Natural killer cell (primary cell): Measurements from ENCODE around the gene EPHB2. TPM values are rescaled to one million over a fixed set of nuclear protein-coding genes. Genes with fewer than 3 reads are reported as not detected.

ENCODE experiments used
- ATAC-seq, 3 donors: fragments of 150-1000 bp in 2 of 3; fragments of 200-7000 bp in 1 of 3; cut with Tn5 transposase; 1 replicate in 1 of 3; 2 replicates in 2 of 3; pipeline ENCODE4 v1.10.0; 2021; ENCODE audit warnings: mild to moderate bottlenecking in 2 of 3, moderate library complexity in 2 of 3
- DNase-seq, 2 donors: peaks; one replicate each; pipeline versions ENCODE4 v3.0.0 to v3.0.0-alpha.2; 2013 to 2021; ENCODE audit warnings: mixed read lengths in 1 of 2
- H3K27ac ChIP-seq: one replicate; pipeline ENCODE4 v1.5.1; 2013; ENCODE audit warnings: mild to moderate bottlenecking, low read length
- H3K27me3 ChIP-seq: one replicate; pipeline ENCODE4 v1.6.1; 2013; ENCODE audit warnings: low read length; ENCODE audit not compliant: control insufficient read depth, insufficient read depth
- H3K36me3 ChIP-seq: one replicate; pipeline ENCODE4 v1.6.1; 2013; ENCODE audit warnings: low read length; ENCODE audit not compliant: control insufficient read depth, insufficient read depth
- H3K4me1 ChIP-seq: one replicate; pipeline ENCODE4 v1.6.1; 2013; ENCODE audit warnings: low read length; ENCODE audit not compliant: control insufficient read depth, insufficient read depth
- H3K4me3 ChIP-seq: one replicate; pipeline ENCODE4 v1.5.1; 2013; ENCODE audit warnings: low read length
- H3K9me3 ChIP-seq: one replicate; pipeline ENCODE4 v1.6.1; 2013; ENCODE audit warnings: low read length; ENCODE audit not compliant: control insufficient read depth, insufficient read depth
- H3K27ac Mint-ChIP-seq, 2 donors: one replicate each; pipeline ENCODE4 v1.8.0; 2022; ENCODE audit warnings: mild to moderate bottlenecking in 2 of 2, mixed read lengths in 2 of 2, moderate library complexity in 1 of 2
- H3K27me3 Mint-ChIP-seq, 2 donors: one replicate each; pipeline ENCODE4 v1.8.0; 2022; ENCODE audit warnings: low read depth in 2 of 2, mixed read lengths in 2 of 2
- H3K36me3 Mint-ChIP-seq: one replicate; pipeline ENCODE4 v1.8.0; 2022; ENCODE audit warnings: mixed read lengths
- H3K4me1 Mint-ChIP-seq, 2 donors: one replicate each; pipeline ENCODE4 v1.8.0; 2022; ENCODE audit warnings: mixed read lengths in 2 of 2
- H3K4me3 Mint-ChIP-seq: one replicate; pipeline ENCODE4 v1.8.0; 2022; ENCODE audit warnings: mild to moderate bottlenecking, moderate library complexity, mixed read lengths
- H3K9me3 Mint-ChIP-seq, 2 donors: one replicate each; pipeline ENCODE4 v1.8.0; 2022; ENCODE audit warnings: mixed read lengths in 2 of 2
- WGBS: methylation state at CpG from one replicate; pipeline ENCODE4 v1.1.7; 2013; ENCODE audit warnings: missing lambda C conversion rate; ENCODE audit not compliant: insufficient coverage; 5-methylcytosine and 5-hydroxymethylcytosine counted together
- intact Hi-C: fragments of 100-400 bp; cut with micrococcal nuclease; formaldehyde crosslinking; loops from one replicate; pipeline ENCODE4 v1.14.2; 2022
- total RNA-seq, 4 donors: library from RNA; stranded (reverse); fragments of 120-200 nt in 1 of 4; gene quantifications; one replicate each; pipeline versions ENCODE4 v1.2.3 to v1.2.4, GENCODE V29; 2013 to 2022
- TF ChIP-seq, protein P1 (sequence below): fragments of 200-600 bp; IDR thresholded peaks from one replicate; pipeline ENCODE4 v1.8.0; 2022; ENCODE audit warnings: antibody characterized with exemption

The EPHB2 gene
- total RNA-seq, 3 donors from 2014 or later (not counting 1 experiment from before 2014, with no cell fraction given), result 0.14 to 0.23 TPM; not detected in 1

DNA sequence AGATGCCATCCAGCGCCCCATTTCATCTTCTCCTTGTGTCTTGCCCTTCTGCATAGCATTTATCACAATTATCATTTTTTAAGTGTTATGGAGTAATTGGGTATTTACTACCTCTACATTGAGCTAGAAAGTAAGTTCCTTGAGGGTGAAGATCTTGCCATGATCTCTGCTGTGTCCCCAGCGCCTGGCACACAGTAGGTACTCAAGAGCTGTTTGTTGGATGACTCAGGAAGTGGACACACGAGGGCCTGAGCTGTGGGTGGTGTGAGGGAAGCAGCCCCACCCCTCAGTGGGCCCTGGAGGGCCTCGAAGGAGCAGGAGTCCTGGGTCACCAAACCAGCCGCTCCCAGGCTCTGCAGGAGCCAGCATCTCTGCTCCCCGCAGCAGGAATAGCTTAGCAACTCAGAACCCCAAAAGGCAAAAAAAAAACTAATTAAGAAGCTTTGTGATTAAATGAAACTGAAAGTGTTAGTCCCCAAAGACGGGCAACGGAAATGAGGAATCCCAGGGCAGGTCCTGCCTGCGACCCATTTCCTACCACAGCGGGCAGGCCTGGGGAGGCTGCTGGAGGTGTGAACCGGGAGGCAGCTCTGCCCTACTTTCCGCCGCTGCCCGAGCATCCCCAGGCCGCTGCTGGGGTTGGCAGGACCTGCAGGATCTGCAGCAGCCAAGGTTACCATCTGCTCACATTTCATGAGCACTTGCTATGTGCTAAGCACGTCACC lies 174.3 kb downstream of the EPHB2 start:
- TF ChIP-seq, protein P1, sequence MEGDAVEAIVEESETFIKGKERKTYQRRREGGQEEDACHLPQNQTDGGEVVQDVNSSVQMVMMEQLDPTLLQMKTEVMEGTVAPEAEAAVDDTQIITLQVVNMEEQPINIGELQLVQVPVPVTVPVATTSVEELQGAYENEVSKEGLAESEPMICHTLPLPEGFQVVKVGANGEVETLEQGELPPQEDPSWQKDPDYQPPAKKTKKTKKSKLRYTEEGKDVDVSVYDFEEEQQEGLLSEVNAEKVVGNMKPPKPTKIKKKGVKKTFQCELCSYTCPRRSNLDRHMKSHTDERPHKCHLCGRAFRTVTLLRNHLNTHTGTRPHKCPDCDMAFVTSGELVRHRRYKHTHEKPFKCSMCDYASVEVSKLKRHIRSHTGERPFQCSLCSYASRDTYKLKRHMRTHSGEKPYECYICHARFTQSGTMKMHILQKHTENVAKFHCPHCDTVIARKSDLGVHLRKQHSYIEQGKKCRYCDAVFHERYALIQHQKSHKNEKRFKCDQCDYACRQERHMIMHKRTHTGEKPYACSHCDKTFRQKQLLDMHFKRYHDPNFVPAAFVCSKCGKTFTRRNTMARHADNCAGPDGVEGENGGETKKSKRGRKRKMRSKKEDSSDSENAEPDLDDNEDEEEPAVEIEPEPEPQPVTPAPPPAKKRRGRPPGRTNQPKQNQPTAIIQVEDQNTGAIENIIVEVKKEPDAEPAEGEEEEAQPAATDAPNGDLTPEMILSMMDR, result no peak
- Mint-ChIP-seq H3K4me3 (peak overlapping the region; percentile 87), H3K27me3 (peaks cover 0 to 4% of the 10 kb centered on the region in 2 donors), H3K27ac (peak overlapping the region; percentile 81 to 85), H3K9me3 (no peaks in the 10 kb centered on the region), H3K36me3 (no peaks in the 10 kb centered on the region), H3K4me1 (peaks cover 23 to 46% of the 10 kb centered on the region in 2 donors)
- DNase-seq (peak; percentile 20 to 34), ATAC-seq (peak; percentile 63 to 82 (median 79))
- no peaks in the 10 kb centered on the region for H3K36me3 ChIP-seq
- intact Hi-C loops, result no loop called here
- H3K27ac ChIP-seq, result peak overlapping the region; percentile 23
- H3K4me1 ChIP-seq, result peaks cover 25% of the 10 kb centered on the region
- 22% methylated on average over 15 of the region's 16 CpGs for WGBS
- H3K4me3 ChIP-seq, result peak overlapping the region; percentile 8
- H3K27me3 ChIP-seq, result no peaks in the 10 kb centered on the region
- H3K9me3 ChIP-seq, result no peaks in the 10 kb centered on the region

GRCh38 chr1:22886211-22886610 lies 175.6 kb downstream of the EPHB2 start:
- H3K9me3 Mint-ChIP-seq, result no peaks in the 10 kb centered on the region
- TF ChIP-seq, protein P1, result no peak
- H3K4me3 ChIP-seq, result no peak overlapping the region
- peaks cover 23% of the 10 kb centered on the region for H3K4me1 ChIP-seq
- H3K36me3 ChIP-seq, result no peaks in the 10 kb centered on the region
- peaks cover 23 to 46% of the 10 kb centered on the region in 2 donors for H3K4me1 Mint-ChIP-seq
- peaks cover 0 to 4% of the 10 kb centered on the region in 2 donors for H3K27me3 Mint-ChIP-seq
- intact Hi-C loops, result no loop called here
- WGBS, result 88% methylated on average over 6 of the region's 6 CpGs
- no peak overlapping the region for H3K27ac ChIP-seq
- no peaks in the 10 kb centered on the region for H3K36me3 Mint-ChIP-seq
- H3K4me3 Mint-ChIP-seq, result no peak overlapping the region
- no peak for ATAC-seq
- no peaks in the 10 kb centered on the region for H3K9me3 ChIP-seq
- no peak for DNase-seq
- H3K27me3 ChIP-seq, result no peaks in the 10 kb centered on the region
- H3K27ac Mint-ChIP-seq, result peak overlapping the region; percentile 81 to 85

GRCh38 chr1:22887491-22887890 lies 176.9 kb downstream of the EPHB2 start:
- DNase-seq, result no peak
- Histone ChIP-seq H3K27me3 (no peaks in the 10 kb centered on the region), H3K9me3 (no peaks in the 10 kb centered on the region), H3K27ac (no peak overlapping the region), H3K4me3 (no peak overlapping the region), H3K4me1 (peaks cover 23% of the 10 kb centered on the region), H3K36me3 (no peaks in the 10 kb centered on the region)
- no peaks in the 10 kb centered on the region for H3K9me3 Mint-ChIP-seq
- TF ChIP-seq, protein P1, result no peak
- H3K36me3 Mint-ChIP-seq, result no peaks in the 10 kb centered on the region
- ATAC-seq, result no peak
- WGBS, result 81% methylated on average over 6 of the region's 7 CpGs
- peak overlapping the region in 1 of 2 donors; percentile 35 for H3K27ac Mint-ChIP-seq
- no peak overlapping the region for H3K4me3 Mint-ChIP-seq
- intact Hi-C loops, result no loop called here
- peaks cover 23 to 42% of the 10 kb centered on the region in 2 donors for H3K4me1 Mint-ChIP-seq
- H3K27me3 Mint-ChIP-seq, result peaks cover 0 to 6% of the 10 kb centered on the region in 2 donors
